ENCODE results near the gene TJP3. TPM values are rescaled to one million over a fixed set of nuclear protein-coding genes. Genes with fewer than 3 reads are reported as not detected.

TJP3 gene
- polyA plus RNA-seq, 1 donor from 2014 or later, result 0.15 TPM

DNA sequence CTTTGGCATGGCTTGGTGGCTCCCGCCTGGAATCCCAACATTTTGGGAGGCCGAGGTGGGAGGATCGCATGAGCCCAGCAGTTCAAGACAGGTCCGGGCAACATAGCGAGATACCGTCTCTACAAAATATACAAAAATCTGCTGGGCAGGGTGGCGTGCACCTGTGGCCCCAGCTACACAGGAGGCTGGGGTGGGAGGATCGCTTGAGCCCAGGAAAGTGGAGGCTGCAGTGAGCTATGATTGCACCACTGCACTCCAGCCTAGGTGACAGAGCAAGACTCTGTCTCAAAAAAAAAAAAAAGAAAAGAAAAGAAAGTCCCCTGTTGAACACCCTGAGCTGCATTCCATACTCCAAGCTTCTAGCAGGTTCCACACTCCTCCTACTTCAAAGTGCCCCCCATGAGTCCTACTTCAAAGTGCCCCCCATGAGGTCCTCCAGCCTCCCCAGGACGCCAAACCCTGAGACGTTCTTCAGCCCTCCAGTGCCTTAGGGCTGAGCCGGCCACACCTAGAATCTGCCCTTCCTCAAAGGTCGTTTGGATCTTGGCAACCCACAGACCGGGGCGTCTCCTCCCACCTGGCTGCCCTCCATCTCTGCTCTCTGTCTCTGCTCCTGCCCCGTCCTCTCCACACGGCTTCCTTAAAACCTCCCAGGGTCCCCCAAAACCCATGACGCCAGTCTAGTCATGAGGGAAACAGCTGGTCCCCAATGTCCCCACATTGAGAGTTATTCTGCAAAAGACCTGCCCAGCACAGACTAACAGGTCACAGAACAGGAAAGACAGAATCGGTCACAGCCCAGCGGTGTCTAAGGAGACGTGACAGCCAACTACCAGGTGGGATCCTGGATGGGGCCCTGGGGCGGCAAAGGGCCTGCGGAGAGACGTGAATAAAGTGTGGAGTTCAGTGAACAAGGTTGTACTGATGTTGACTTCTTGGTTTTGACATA, 4.8 kb downstream of the TJP3 start:
- Histone ChIP-seq H3K4me3 (ENCODE audit: low read length) (no peak overlapping the region), H3K27me3 (ENCODE audit: insufficient read depth, low read depth, low read length) (no peaks in the 10 kb centered on the region), H2AFZ (ENCODE audit: low read depth, low read length) (no peak overlapping the region), H4K20me1 (ENCODE audit: insufficient read depth) (no peaks in the 10 kb centered on the region), H3K4me2 (ENCODE audit: low read length) (no peak overlapping the region), H3K9ac (ENCODE audit: low read length) (no peak overlapping the region), H3F3A (ENCODE audit: insufficient read depth, low read length, poor library complexity, severe bottlenecking) (no peaks in the 10 kb centered on the region), H3K79me2 (replicated peaks; ENCODE audit: insufficient read depth, low read length) (no peaks in the 10 kb centered on the region), H3K36me3 (ENCODE audit: insufficient read depth, low read length) (no peaks in the 10 kb centered on the region), H3K9me2 (ENCODE audit: insufficient read depth, low read length) (no peaks in the 10 kb centered on the region), H3K9me3 (ENCODE audit: low read length) (no peaks in the 10 kb centered on the region), H3K27ac (ENCODE audit: low read length) (no peak overlapping the region)
- TF ChIP-seq TAF1 (IDR thresholded peaks at IDR 0.05; ENCODE audit: low read depth) (no peak), SMC3 (conservative IDR thresholded peaks at IDR 0.05; ENCODE audit: poor library complexity) (no peak), EP300 (conservative IDR thresholded peaks at IDR 0.05; ENCODE audit: poor library complexity, severe bottlenecking) (no peak), EZH2 (IDR thresholded peaks at IDR 0.05; ENCODE audit: borderline replicate concordance, insufficient read depth, low read length, poor library complexity, severe bottlenecking) (no peak), MXI1 (conservative IDR thresholded peaks at IDR 0.05; ENCODE audit: poor library complexity, severe bottlenecking) (no peak), RAD21 (conservative IDR thresholded peaks at IDR 0.05) (no peak), CTCF (IDR thresholded peaks at IDR 0.05; ENCODE audit: poor library complexity, severe bottlenecking) (no peak), POLR2AphosphoS5 (IDR thresholded peaks at IDR 0.05) (no peak)
- TF ChIP-seq, protein P1, sequence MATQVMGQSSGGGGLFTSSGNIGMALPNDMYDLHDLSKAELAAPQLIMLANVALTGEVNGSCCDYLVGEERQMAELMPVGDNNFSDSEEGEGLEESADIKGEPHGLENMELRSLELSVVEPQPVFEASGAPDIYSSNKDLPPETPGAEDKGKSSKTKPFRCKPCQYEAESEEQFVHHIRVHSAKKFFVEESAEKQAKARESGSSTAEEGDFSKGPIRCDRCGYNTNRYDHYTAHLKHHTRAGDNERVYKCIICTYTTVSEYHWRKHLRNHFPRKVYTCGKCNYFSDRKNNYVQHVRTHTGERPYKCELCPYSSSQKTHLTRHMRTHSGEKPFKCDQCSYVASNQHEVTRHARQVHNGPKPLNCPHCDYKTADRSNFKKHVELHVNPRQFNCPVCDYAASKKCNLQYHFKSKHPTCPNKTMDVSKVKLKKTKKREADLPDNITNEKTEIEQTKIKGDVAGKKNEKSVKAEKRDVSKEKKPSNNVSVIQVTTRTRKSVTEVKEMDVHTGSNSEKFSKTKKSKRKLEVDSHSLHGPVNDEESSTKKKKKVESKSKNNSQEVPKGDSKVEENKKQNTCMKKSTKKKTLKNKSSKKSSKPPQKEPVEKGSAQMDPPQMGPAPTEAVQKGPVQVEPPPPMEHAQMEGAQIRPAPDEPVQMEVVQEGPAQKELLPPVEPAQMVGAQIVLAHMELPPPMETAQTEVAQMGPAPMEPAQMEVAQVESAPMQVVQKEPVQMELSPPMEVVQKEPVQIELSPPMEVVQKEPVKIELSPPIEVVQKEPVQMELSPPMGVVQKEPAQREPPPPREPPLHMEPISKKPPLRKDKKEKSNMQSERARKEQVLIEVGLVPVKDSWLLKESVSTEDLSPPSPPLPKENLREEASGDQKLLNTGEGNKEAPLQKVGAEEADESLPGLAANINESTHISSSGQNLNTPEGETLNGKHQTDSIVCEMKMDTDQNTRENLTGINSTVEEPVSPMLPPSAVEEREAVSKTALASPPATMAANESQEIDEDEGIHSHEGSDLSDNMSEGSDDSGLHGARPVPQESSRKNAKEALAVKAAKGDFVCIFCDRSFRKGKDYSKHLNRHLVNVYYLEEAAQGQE (IDR thresholded peaks at IDR 0.05; ENCODE audit: borderline replicate concordance), result no peak

- H3K36me3 ChIP-seq (ENCODE audit: insufficient read depth, low read length), result no peaks in the 10 kb centered on the region
- H4K20me1 ChIP-seq (ENCODE audit: insufficient read depth), result no peaks in the 10 kb centered on the region
- no peak overlapping the region for H2AFZ ChIP-seq (ENCODE audit: low read depth, low read length)
- H3F3A ChIP-seq (ENCODE audit: insufficient read depth, low read length, poor library complexity, severe bottlenecking), result no peaks in the 10 kb centered on the region
- H3K9me3 ChIP-seq (ENCODE audit: low read length), result no peaks in the 10 kb centered on the region
- no peaks in the 10 kb centered on the region for H3K9me2 ChIP-seq (ENCODE audit: insufficient read depth, low read length)
- no peak overlapping the region for H3K4me3 ChIP-seq (ENCODE audit: low read length)
- no peak overlapping the region for H3K27ac ChIP-seq (ENCODE audit: low read length)
- H3K9ac ChIP-seq (ENCODE audit: low read length), result no peak overlapping the region
- peaks cover 3% of the 10 kb centered on the region for H3K27me3 ChIP-seq (ENCODE audit: insufficient read depth, low read depth, low read length)
- TF ChIP-seq POLR2AphosphoS5 (IDR thresholded peaks at IDR 0.05) (no peak), CTCF (IDR thresholded peaks at IDR 0.05; ENCODE audit: poor library complexity, severe bottlenecking) (no peak), EZH2 (IDR thresholded peaks at IDR 0.05; ENCODE audit: borderline replicate concordance, insufficient read depth, low read length, poor library complexity, severe bottlenecking) (no peak), SMC3 (conservative IDR thresholded peaks at IDR 0.05; ENCODE audit: poor library complexity) (no peak), TAF1 (IDR thresholded peaks at IDR 0.05; ENCODE audit: low read depth) (no peak), RAD21 (conservative IDR thresholded peaks at IDR 0.05) (no peak), EP300 (conservative IDR thresholded peaks at IDR 0.05; ENCODE audit: poor library complexity, severe bottlenecking) (no peak), MXI1 (conservative IDR thresholded peaks at IDR 0.05; ENCODE audit: poor library complexity, severe bottlenecking) (no peak)
- TF ChIP-seq, protein P1 (IDR thresholded peaks at IDR 0.05; ENCODE audit: borderline replicate concordance), result no peak
- no peak overlapping the region for H3K4me2 ChIP-seq (ENCODE audit: low read length)
- no peaks in the 10 kb centered on the region for H3K79me2 ChIP-seq (replicated peaks; ENCODE audit: insufficient read depth, low read length)
These were observed 8.0 kb downstream of the TJP3 start for GRCh38 chr19:3716147-3716668.

Data from neural cell (in vitro differentiated cells).